ENCODE results near the gene DYNC2I2.

DNA sequence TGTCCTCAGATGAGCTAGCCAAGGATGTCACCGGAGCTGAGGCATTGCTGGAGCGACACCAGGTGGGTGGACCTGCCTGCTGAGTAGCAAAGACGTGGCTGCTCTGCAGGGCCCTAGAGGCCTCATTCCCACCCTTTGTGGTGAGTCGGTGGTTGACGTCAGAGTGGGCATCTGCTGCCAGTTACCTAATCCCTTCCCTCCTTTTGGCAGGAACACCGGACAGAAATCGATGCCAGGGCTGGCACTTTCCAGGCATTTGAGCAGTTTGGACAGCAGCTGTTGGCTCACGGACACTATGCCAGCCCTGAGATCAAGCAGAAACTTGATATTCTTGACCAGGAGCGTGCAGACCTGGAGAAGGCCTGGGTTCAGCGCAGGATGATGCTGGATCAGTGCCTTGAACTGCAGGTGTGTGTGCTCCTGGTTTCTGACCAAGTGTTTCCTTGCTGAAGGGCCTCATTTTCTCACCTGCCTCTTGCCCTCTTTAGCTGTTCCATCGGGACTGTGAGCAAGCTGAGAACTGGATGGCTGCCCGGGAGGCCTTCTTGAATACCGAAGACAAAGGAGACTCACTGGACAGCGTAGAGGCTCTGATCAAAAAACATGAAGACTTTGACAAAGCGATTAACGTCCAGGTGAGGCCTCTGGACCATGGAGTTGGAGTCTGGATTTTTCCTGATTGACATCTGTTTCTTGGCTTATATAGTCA is 48.9 kb downstream of the DYNC2I2 start:
- TF ChIP-seq POLR2A (IDR thresholded peaks at IDR 0.05; ENCODE audit: low read depth, low read length) (no peak), CTCF (IDR thresholded peaks at IDR 0.05 in 2 of 3, conservative IDR thresholded peaks at IDR 0.05 in 1 of 3; ENCODE audit: control insufficient read depth in 2 of 3, extremely low read depth in 1 of 3, insufficient read depth in 1 of 3, low read depth in 3 of 3, low read length in 3 of 3) (no peak), CHD2 (IDR thresholded peaks at IDR 0.05; ENCODE audit: borderline replicate concordance, low read depth, low read length) (no peak), ZZZ3 (IDR thresholded peaks at IDR 0.05; ENCODE audit: control insufficient read depth, insufficient read length, low read depth) (no peak), ESRRA (IDR thresholded peaks at IDR 0.05; ENCODE audit: low read length) (no peak), FOXM1 (IDR thresholded peaks at IDR 0.05; ENCODE audit: low read depth, low read length) (no peak)

Data from GM12878 (cell line).